NCI-H1436 treated with DMSO at 0.1 percent for 48 hours (cell line): ENCODE data around the gene SLC19A1.

Experiments
- DNase-seq: peaks from one replicate; lab custom pipeline; 2025; lab: John Stamatoyannopoulos, UW

Gene SLC19A1

GRCh38 chr21:45545236-45545570, 3.0 kb upstream of the SLC19A1 start:
- DNase-seq, result no peak

GRCh38 chr21:45544449-45545235, 2.4 kb upstream of the SLC19A1 start:
- no peak for DNase-seq

GRCh38 chr21:45543710-45544448, 1.6 kb upstream of the SLC19A1 start:
- DNase-seq, result no peak

GRCh38 chr21:45543371-45543709, 1.1 kb upstream of the SLC19A1 start:
- DNase-seq, result no peak

GRCh38 chr21:45542667-45543370, 579 bp upstream of the SLC19A1 start:
- no peak for DNase-seq

- no peak for DNase-seq
These were observed 810 bp downstream of the SLC19A1 start for GRCh38 chr21:45541221-45542039.

GRCh38 chr21:45540601-45540970, 1.7 kb downstream of the SLC19A1 start:
- DNase-seq, result no peak

GRCh38 chr21:45539796-45540600, 2.2 kb downstream of the SLC19A1 start:
- DNase-seq, result no peak

- no peak for DNase-seq
These were observed 3.0 kb downstream of the SLC19A1 start for GRCh38 chr21:45539046-45539795.

GRCh38 chr21:45538381-45539045, 3.7 kb downstream of the SLC19A1 start:
- DNase-seq, result no peak

- no peak for DNase-seq
These were observed 4.4 kb downstream of the SLC19A1 start for GRCh38 chr21:45537746-45538291.

- DNase-seq, result no peak
These were observed 5.0 kb downstream of the SLC19A1 start for GRCh38 chr21:45537111-45537745.

GRCh38 chr21:45536301-45537081, 5.7 kb downstream of the SLC19A1 start:
- no peak for DNase-seq

- DNase-seq, result no peak
These were observed 6.7 kb downstream of the SLC19A1 start for GRCh38 chr21:45535341-45536081.

- no peak for DNase-seq
These were observed 7.5 kb downstream of the SLC19A1 start for GRCh38 chr21:45534636-45535331.

GRCh38 chr21:45533846-45534635, 8.2 kb downstream of the SLC19A1 start:
- no peak for DNase-seq
